Measurements from ENCODE around the gene MLXIPL. TPM values are rescaled to one million over a fixed set of nuclear protein-coding genes. Genes with fewer than 3 reads are reported as not detected.

Gene MLXIPL
- total RNA-seq, 1 experiment from 2014 or later: 6.1 TPM

DNA sequence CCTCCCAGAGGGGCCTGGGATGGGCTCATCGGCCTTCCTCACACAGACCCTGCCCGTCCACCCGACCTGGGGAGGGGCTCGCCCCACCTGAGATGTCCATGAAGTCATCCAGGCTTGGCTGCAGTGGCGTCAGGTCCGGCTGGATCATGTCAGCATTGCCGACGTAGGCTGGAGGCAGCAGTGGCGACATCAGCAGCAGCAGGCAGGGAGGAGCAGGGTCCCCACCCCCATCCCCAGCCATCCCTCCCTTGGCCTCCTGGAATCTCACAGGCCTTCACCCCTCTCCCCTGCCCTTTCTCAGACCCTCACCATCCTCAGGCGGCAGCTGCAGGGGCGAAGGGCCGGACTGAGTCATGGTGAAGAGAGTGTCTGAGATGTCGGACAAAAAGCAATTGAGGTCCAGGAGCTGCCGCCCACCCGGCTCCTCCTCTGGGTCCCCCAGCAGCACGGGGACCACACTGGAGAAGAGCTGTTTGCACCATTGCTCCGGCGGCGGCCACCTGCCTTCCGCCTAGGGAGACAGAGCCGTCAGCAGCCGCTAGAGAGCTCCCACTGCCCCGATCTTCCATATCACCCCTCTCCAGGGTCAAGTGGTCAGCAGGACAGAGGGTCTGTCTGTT, 18.6 kb downstream of the MLXIPL start:
- H2AK5ac ChIP-seq (ENCODE audit: insufficient read length, low read length): no peak overlapping the region
- H3K9me3 ChIP-seq (ENCODE audit: control insufficient read depth, low read depth, low read length): no peaks in the 10 kb centered on the region
- H3K4ac ChIP-seq (ENCODE audit: low read depth, low read length): no peak overlapping the region
- Mint-ChIP-seq H3K4me1 (peaks cover 4 to 19% of the 10 kb centered on the region in 2 experiments; a peak in 3 of 4 replicates), H3K27ac (no peak overlapping the region), H3K27me3 (ENCODE audit: low read depth) (peaks cover 29% of the 10 kb centered on the region), H3K36me3 (ENCODE audit: insufficient read depth in 1 of 3, low read depth in 3 of 3) (no peaks in the 10 kb centered on the region), H3K9me3 (no peaks in the 10 kb centered on the region), H3K4me3 (no peak overlapping the region)
- H3T11ph ChIP-seq (ENCODE audit: low read length): no peak overlapping the region
- no peak overlapping the region for H2AFZ ChIP-seq (ENCODE audit: low read length)
- H3K56ac ChIP-seq (ENCODE audit: insufficient read length, low read depth, low read length): no peak overlapping the region
- H3K14ac ChIP-seq (ENCODE audit: insufficient read depth, low read length): no peak overlapping the region
- H3K23me2 ChIP-seq (ENCODE audit: insufficient read length, low read depth, low read length, poor library complexity, severe bottlenecking): no peaks in the 10 kb centered on the region
- no peak for DNase-seq
- no peak overlapping the region for H2BK12ac ChIP-seq (ENCODE audit: insufficient read length, low read depth, low read length)
- no peaks in the 10 kb centered on the region for H3K79me1 ChIP-seq (ENCODE audit: insufficient read depth, low read depth, low read length, poor library complexity, severe bottlenecking)
- peaks cover 3% of the 10 kb centered on the region for H4K20me1 ChIP-seq (ENCODE audit: control insufficient read depth, insufficient read depth, insufficient read length)
- H4K8ac ChIP-seq (replicated peaks; ENCODE audit: insufficient read length, low read depth, low read length): no peak overlapping the region
- no peak overlapping the region for H3K18ac ChIP-seq (ENCODE audit: insufficient read length, low read depth, low read length)
- no peaks in the 10 kb centered on the region; the same call in 1 of the 2 replicates for H3K4me1 ChIP-seq (ENCODE audit: insufficient read depth, low read length)
- H4K91ac ChIP-seq (ENCODE audit: insufficient read length, low read depth, low read length): no peak overlapping the region
- H2BK5ac ChIP-seq (ENCODE audit: insufficient read length, low read length): no peak overlapping the region
- no CpG with 5 or more reads among the region's 23 CpGs for WGBS (ENCODE audit: extremely low coverage, insufficient read length, low lambda C conversion rate)
- TF ChIP-seq, protein P1, sequence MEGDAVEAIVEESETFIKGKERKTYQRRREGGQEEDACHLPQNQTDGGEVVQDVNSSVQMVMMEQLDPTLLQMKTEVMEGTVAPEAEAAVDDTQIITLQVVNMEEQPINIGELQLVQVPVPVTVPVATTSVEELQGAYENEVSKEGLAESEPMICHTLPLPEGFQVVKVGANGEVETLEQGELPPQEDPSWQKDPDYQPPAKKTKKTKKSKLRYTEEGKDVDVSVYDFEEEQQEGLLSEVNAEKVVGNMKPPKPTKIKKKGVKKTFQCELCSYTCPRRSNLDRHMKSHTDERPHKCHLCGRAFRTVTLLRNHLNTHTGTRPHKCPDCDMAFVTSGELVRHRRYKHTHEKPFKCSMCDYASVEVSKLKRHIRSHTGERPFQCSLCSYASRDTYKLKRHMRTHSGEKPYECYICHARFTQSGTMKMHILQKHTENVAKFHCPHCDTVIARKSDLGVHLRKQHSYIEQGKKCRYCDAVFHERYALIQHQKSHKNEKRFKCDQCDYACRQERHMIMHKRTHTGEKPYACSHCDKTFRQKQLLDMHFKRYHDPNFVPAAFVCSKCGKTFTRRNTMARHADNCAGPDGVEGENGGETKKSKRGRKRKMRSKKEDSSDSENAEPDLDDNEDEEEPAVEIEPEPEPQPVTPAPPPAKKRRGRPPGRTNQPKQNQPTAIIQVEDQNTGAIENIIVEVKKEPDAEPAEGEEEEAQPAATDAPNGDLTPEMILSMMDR (conservative IDR thresholded peaks at IDR 0.05): no peak
- H3K27me3 ChIP-seq (ENCODE audit: insufficient read depth, low read length): no peaks in the 10 kb centered on the region
- no peak overlapping the region for H2BK20ac ChIP-seq (ENCODE audit: low read depth, low read length, poor library complexity, severe bottlenecking)
- H3K4me2 ChIP-seq (ENCODE audit: insufficient read depth, insufficient read length, low read length): no peak overlapping the region
- H3K27ac ChIP-seq (ENCODE audit: insufficient read length, low read depth, low read length): no peak overlapping the region
- H3K79me2 ChIP-seq (ENCODE audit: insufficient read depth, low read length): no peaks in the 10 kb centered on the region
- no peak overlapping the region for H2BK120ac ChIP-seq (ENCODE audit: low read depth, low read length, poor library complexity, severe bottlenecking)
- no peak overlapping the region for H2BK15ac ChIP-seq (ENCODE audit: low read depth, low read length)
- H3K23ac ChIP-seq (ENCODE audit: insufficient read length, low read depth, low read length): no peak overlapping the region
- no peak overlapping the region for H3K9ac ChIP-seq (ENCODE audit: extremely low read depth, insufficient read length, low read length)
- H4K5ac ChIP-seq (ENCODE audit: insufficient read length, low read depth, low read length): no peak overlapping the region

Data from H9 (cell line).